Measurements from ENCODE around the gene OR4L1. TPM values are rescaled to one million over a fixed set of nuclear protein-coding genes. Genes with fewer than 3 reads are reported as not detected.

The OR4L1 gene, protein sequence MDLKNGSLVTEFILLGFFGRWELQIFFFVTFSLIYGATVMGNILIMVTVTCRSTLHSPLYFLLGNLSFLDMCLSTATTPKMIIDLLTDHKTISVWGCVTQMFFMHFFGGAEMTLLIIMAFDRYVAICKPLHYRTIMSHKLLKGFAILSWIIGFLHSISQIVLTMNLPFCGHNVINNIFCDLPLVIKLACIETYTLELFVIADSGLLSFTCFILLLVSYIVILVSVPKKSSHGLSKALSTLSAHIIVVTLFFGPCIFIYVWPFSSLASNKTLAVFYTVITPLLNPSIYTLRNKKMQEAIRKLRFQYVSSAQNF
- not detected for total RNA-seq

DNA sequence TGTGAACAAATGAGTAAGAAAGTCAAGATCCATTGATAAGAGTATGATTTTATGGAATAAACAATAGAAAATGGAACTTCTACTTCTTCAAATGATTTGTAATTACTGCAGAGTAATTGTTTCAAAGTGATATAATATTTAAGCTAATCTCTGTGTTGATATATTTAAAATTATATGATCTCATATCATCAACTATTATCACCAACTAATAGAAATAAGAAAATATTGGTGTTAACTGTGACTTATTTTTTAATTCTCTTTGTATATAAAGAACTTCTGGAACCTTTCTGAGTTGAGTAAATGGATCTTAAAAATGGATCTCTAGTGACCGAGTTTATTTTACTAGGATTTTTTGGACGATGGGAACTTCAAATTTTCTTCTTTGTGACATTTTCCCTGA is at the start of gene OR4L1:
OR4L1 (plus strand) TSS at position 301 of the 400 bp plus-strand sequence; CDS start at position 301, 0 bp downstream.
- H3K36me3 ChIP-seq = no peaks in the 10 kb centered on the region
- no peak within 1 kb of the TSS for H3K27ac ChIP-seq
- WGBS = 68% methylated on average over 2 of the region's 2 CpGs
- no peak within 1 kb of the TSS for H3K4me3 ChIP-seq
- H3K4me1 ChIP-seq (replicated peaks) = no peaks in the 10 kb centered on the region
- no peaks in the 10 kb centered on the region for H3K9me3 ChIP-seq
- intact Hi-C loops (cut with DNase I) = no loop called here
- DNase-seq (ENCODE audit: low spot score) = no peak
- H3K27me3 ChIP-seq (replicated peaks; ENCODE audit: insufficient read depth) = no peaks in the 10 kb centered on the region
- TF ChIP-seq POLR2A (IDR thresholded peaks at IDR 0.05) (no peak), POLR2AphosphoS5 (IDR thresholded peaks at IDR 0.05) (no peak)

DNA sequence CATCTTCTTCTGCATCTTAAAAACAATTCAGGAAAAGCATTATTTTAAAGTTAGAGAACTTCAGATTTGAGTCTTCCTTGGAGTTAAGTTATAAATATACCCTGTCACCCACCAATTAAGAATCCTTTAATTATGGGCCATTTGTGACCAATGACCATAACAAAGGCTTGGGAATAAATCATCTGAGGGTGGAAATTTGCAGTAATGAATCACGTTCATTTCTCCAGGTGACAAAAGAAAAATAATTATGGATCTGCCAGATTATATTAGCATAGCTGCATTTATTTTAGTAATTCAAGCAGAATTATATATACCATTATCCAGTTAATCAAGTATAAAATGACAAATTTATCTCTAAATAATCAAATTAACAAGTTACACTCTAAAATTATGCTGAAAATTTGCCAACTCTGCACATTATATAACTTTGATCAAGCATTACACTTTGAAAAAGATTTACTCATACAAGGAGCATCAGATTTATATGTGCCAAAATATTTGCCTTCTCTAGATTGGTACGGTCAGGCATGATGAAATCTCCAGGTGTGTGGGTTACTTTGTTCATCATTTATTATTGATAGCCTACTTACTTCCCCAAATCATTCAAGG is 40.5 kb upstream of the OR4L1 start, which contains the start of gene OR4K14:
OR4K14 (minus strand) TSS at position 51 of the 609 bp plus-strand sequence. CDS start 4,114 bp downstream, outside the sequence.
- Histone ChIP-seq H3K4me3 (no peak within 1 kb of the TSS), H3K9me3 (no peaks in the 10 kb centered on the region), H3K36me3 (no peaks in the 10 kb centered on the region), H3K27ac (no peak within 1 kb of the TSS), H3K27me3 (replicated peaks; ENCODE audit: insufficient read depth) (no peaks in the 10 kb centered on the region), H3K4me1 (replicated peaks) (no peaks in the 10 kb centered on the region)
- TF ChIP-seq POLR2AphosphoS5 (IDR thresholded peaks at IDR 0.05) (no peak), POLR2A (IDR thresholded peaks at IDR 0.05) (no peak)
- TF ChIP-seq, protein P1, sequence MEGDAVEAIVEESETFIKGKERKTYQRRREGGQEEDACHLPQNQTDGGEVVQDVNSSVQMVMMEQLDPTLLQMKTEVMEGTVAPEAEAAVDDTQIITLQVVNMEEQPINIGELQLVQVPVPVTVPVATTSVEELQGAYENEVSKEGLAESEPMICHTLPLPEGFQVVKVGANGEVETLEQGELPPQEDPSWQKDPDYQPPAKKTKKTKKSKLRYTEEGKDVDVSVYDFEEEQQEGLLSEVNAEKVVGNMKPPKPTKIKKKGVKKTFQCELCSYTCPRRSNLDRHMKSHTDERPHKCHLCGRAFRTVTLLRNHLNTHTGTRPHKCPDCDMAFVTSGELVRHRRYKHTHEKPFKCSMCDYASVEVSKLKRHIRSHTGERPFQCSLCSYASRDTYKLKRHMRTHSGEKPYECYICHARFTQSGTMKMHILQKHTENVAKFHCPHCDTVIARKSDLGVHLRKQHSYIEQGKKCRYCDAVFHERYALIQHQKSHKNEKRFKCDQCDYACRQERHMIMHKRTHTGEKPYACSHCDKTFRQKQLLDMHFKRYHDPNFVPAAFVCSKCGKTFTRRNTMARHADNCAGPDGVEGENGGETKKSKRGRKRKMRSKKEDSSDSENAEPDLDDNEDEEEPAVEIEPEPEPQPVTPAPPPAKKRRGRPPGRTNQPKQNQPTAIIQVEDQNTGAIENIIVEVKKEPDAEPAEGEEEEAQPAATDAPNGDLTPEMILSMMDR (IDR thresholded peaks at IDR 0.05) = no peak
- intact Hi-C loops (cut with DNase I) = no loop called here
- DNase-seq (ENCODE audit: low spot score) = no peak
- 65% methylated on average over 2 of the region's 2 CpGs for WGBS

DNA sequence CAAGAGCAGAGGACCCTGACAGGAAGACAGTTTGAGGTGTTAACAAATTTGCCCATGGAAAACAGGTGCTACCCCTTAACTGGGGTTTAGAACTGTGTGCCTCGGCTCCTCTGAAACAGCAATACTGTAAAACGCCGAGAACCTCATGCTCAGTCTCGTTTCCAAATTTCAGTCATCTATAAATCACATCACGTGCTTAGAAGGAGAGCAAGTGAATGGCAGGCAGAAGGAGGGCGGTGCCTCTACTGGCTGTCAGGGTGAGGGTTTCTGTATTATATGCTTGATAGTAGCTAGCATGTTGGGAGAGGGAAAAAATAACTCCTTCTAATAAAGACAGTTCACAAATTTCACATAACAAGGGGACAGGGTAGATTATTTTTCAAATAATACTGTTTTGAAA is 28.8 kb upstream of the OR4L1 start:
- no peak for DNase-seq (ENCODE audit: low spot score)
- Histone ChIP-seq H3K4me1 (replicated peaks) (no peaks in the 10 kb centered on the region), H3K4me3 (no peak overlapping the region), H3K9me3 (no peaks in the 10 kb centered on the region), H3K36me3 (no peaks in the 10 kb centered on the region), H3K27ac (no peak overlapping the region), H3K27me3 (replicated peaks; ENCODE audit: insufficient read depth) (no peaks in the 10 kb centered on the region)
- intact Hi-C loops (cut with DNase I) = no loop called here
- TF ChIP-seq POLR2AphosphoS5 (IDR thresholded peaks at IDR 0.05) (no peak), POLR2A (IDR thresholded peaks at IDR 0.05) (no peak)
- TF ChIP-seq, protein P1 (IDR thresholded peaks at IDR 0.05) = no peak
- 86% methylated on average over 6 of the region's 6 CpGs for WGBS

- no peaks in the 10 kb centered on the region for H3K4me1 ChIP-seq (replicated peaks)
- H3K36me3 ChIP-seq = no peaks in the 10 kb centered on the region
- intact Hi-C loops (cut with DNase I) = no loop called here
- DNase-seq (ENCODE audit: low spot score) = no peak
- TF ChIP-seq POLR2A (IDR thresholded peaks at IDR 0.05) = no peak
- TF ChIP-seq, protein P1 (IDR thresholded peaks at IDR 0.05) = no peak
- no peak for TF ChIP-seq POLR2AphosphoS5 (IDR thresholded peaks at IDR 0.05)
- H3K27ac ChIP-seq = no peak overlapping the region
- no peaks in the 10 kb centered on the region for H3K27me3 ChIP-seq (replicated peaks; ENCODE audit: insufficient read depth)
- WGBS = 72% methylated on average over 3 of the region's 3 CpGs
- no peaks in the 10 kb centered on the region for H3K9me3 ChIP-seq
- no peak overlapping the region for H3K4me3 ChIP-seq
Observed at GRCh38 chr14:20035449-20035848, 24.4 kb upstream of the OR4L1 start.

DNA sequence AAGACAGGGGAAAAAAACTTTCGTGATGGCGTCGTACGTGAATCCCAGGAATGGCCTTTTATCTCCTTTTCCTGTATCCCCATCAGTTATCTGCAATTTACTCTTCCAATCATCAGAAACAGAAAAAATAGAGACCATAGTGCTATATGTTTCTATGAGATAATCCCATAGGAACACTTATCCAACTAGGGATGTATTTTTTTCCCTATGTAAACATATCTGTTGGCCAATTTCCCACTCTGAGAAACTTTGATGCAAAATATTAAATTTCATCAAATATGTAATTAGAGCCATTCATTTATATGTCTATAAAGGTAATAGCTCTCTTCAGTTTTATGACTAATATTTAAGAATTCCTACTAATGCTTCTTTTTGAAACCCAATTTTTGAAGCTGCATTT is 23.9 kb upstream of the OR4L1 start, which contains the start of gene OR4K13:
OR4K13 (minus strand) TSS at position 101 of the 400 bp plus-strand sequence. CDS start 1,280 bp downstream, outside the sequence.
- 85% methylated on average over 4 of the region's 4 CpGs for WGBS
- H3K27me3 ChIP-seq (replicated peaks; ENCODE audit: insufficient read depth) = no peaks in the 10 kb centered on the region

More for the DNA sequence above, 23.9 kb upstream of the OR4L1 start, which contains the start of gene OR4K13:
- no peak for DNase-seq (ENCODE audit: low spot score)
- Histone ChIP-seq H3K9me3 (no peaks in the 10 kb centered on the region), H3K4me1 (replicated peaks) (no peaks in the 10 kb centered on the region), H3K36me3 (no peaks in the 10 kb centered on the region), H3K4me3 (no peak within 1 kb of the TSS), H3K27ac (no peak within 1 kb of the TSS)
- no peak for TF ChIP-seq POLR2AphosphoS5 (IDR thresholded peaks at IDR 0.05)
- TF ChIP-seq, protein P1 (IDR thresholded peaks at IDR 0.05) = no peak
- no peak for TF ChIP-seq POLR2A (IDR thresholded peaks at IDR 0.05)
- intact Hi-C loops (cut with DNase I) = no loop called here

Measured in prostate gland (tissue), 2 donors.